GM23248 (cell line): Measurements from ENCODE around the gene TUBGCP6.

Source experiments
- EZH2 ChIP-seq: fragments of 200-600 bp; sonication (generic); IDR thresholded peaks from 2 replicates; pipeline ENCODE4 v1.6.1; 2018; ENCODE audit warnings: antibody characterized with exemption, mild to moderate bottlenecking; ENCODE audit not compliant: insufficient read depth, poor library complexity, severe bottlenecking
- EZH2phosphoT487 ChIP-seq: fragments of 200-600 bp; sonication (generic); IDR thresholded peaks from 2 replicates; pipeline ENCODE4 v1.6.1; 2018; ENCODE audit warnings: antibody characterized with exemption, moderate library complexity, mild to moderate bottlenecking, low read depth; ENCODE audit not compliant: insufficient read depth

- TF ChIP-seq EZH2 (no peak), EZH2phosphoT487 (no peak)
Observed at GRCh38 chr22:50197856-50198623, 46.8 kb downstream of the TUBGCP6 start.
